Loucy (cell line): ENCODE results near the gene MAPT.

Source experiments
- EZH2phosphoT487 ChIP-seq: fragments of 200-600 bp; IDR thresholded peaks from 2 replicates; pipeline ENCODE4 v1.6.1; 2018; ENCODE audit warnings: antibody characterized with exemption, mild to moderate bottlenecking, moderate library complexity, borderline replicate concordance
- TF ChIP-seq, protein P1 (sequence below): fragments of 200-600 bp; sonication (generic); conservative IDR thresholded peaks from 2 replicates; pipeline ENCODE4 v1.5.1; 2014; ENCODE audit warnings: mild to moderate bottlenecking, antibody characterized with exemption, low read length

- TF ChIP-seq, protein P1, sequence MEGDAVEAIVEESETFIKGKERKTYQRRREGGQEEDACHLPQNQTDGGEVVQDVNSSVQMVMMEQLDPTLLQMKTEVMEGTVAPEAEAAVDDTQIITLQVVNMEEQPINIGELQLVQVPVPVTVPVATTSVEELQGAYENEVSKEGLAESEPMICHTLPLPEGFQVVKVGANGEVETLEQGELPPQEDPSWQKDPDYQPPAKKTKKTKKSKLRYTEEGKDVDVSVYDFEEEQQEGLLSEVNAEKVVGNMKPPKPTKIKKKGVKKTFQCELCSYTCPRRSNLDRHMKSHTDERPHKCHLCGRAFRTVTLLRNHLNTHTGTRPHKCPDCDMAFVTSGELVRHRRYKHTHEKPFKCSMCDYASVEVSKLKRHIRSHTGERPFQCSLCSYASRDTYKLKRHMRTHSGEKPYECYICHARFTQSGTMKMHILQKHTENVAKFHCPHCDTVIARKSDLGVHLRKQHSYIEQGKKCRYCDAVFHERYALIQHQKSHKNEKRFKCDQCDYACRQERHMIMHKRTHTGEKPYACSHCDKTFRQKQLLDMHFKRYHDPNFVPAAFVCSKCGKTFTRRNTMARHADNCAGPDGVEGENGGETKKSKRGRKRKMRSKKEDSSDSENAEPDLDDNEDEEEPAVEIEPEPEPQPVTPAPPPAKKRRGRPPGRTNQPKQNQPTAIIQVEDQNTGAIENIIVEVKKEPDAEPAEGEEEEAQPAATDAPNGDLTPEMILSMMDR = no peak
- TF ChIP-seq EZH2phosphoT487 = no peak
Measured at GRCh38 chr17:46064460-46064859, 170.1 kb downstream of the MAPT start.
